A549 (cell line): ENCODE measurements around the gene MDGA2.

Experiments
- CTCF ChIP-seq: fragments of >200 bp; sonication (Bioruptor Twin); formaldehyde crosslinking; IDR thresholded peaks from 3 replicates; pipeline ENCODE4 v1.5.1; 2016
- E2F6 ChIP-seq: IDR thresholded peaks from 2 replicates; pipeline ENCODE4 v1.6.1; 2012; ENCODE audit warnings: low read depth, borderline replicate concordance
- EHMT2 ChIP-seq: fragments of 200-600 bp; sonication (generic); IDR thresholded peaks from 2 replicates; pipeline ENCODE4 v1.6.1; 2016; ENCODE audit warnings: antibody characterized with exemption, low read depth, mild to moderate bottlenecking, moderate library complexity
- ELK1 ChIP-seq: fragments of 150-350 bp; IDR thresholded peaks from 2 replicates; pipeline ENCODE4 v1.6.1; 2014; ENCODE audit warnings: low read depth, mild to moderate bottlenecking, low read length
- EP300 ChIP-seq, 2 experiments: fragments of >200 bp; sonication (Bioruptor Twin); formaldehyde crosslinking; IDR thresholded peaks; 2 replicates in 1 of 2; 3 replicates in 1 of 2; pipeline ENCODE4 v1.6.1; 2016 to 2017
- NR3C1 ChIP-seq: fragments of >200 bp; sonication (Bioruptor Twin); formaldehyde crosslinking; IDR thresholded peaks from 3 replicates; pipeline ENCODE4 v1.6.1; 2017
- PBX3 ChIP-seq: IDR thresholded peaks from 2 replicates; pipeline ENCODE4 v1.6.1; 2012
- POLR2A ChIP-seq: IDR thresholded peaks from 2 replicates; pipeline ENCODE4 v1.6.1; 2012; ENCODE audit warnings: mild to moderate bottlenecking, low read length
- RAD21 ChIP-seq, 2 experiments: fragments of >200 bp in 1 of 2; sonication (Bioruptor Twin) in 1 of 2; formaldehyde crosslinking in 1 of 2; IDR thresholded peaks in 1 of 2; conservative IDR thresholded peaks in 1 of 2; 2 replicates in 1 of 2; 3 replicates in 1 of 2; pipeline ENCODE4 v1.6.1; 2012 to 2018; ENCODE audit warnings: inconsistent platforms in 1 of 2
- RFX5 ChIP-seq: fragments of 450-650 bp; IDR thresholded peaks from 2 replicates; pipeline ENCODE4 v1.7.1; 2014; ENCODE audit warnings: antibody characterized with exemption, mild to moderate bottlenecking, moderate library complexity
- USF2 ChIP-seq: fragments of 450-650 bp; IDR thresholded peaks from 2 replicates; pipeline ENCODE4 v1.6.1; 2014; ENCODE audit warnings: antibody characterized with exemption
- ZSCAN20 ChIP-seq: fragments of 250-450 bp; sonication (Bioruptor Pico); IDR thresholded peaks from 2 replicates; pipeline ENCODE4 v1.8.0; 2022; ENCODE audit warnings: mild to moderate bottlenecking, moderate library complexity

GRCh38 chr14:46818147-46818546 lies 857.3 kb downstream of the MDGA2 start:
- TF ChIP-seq EP300 (IDR thresholded peaks at IDR 0.05) (no peak), CTCF (no peak), EHMT2 (no peak), RAD21 (conservative IDR thresholded peaks at IDR 0.05 in 1 of 2, IDR thresholded peaks at IDR 0.05 in 1 of 2) (no peak), NR3C1 (no peak), PBX3 (no peak), POLR2A (no peak), ELK1 (no peak), E2F6 (no peak), RFX5 (no peak), USF2 (no peak), ZSCAN20 (CRISPR knock-in tag) (no peak)
